GM19035 (cell line): ENCODE data around the gene DNAJC17.

Source experiments
- ATAC-seq: cut with Tn5 transposase; IDR thresholded peaks from one replicate; pipeline ENCODE4 v1.9.1; 2021; ENCODE audit not compliant: unreplicated experiment

DNAJC17 gene

DNA sequence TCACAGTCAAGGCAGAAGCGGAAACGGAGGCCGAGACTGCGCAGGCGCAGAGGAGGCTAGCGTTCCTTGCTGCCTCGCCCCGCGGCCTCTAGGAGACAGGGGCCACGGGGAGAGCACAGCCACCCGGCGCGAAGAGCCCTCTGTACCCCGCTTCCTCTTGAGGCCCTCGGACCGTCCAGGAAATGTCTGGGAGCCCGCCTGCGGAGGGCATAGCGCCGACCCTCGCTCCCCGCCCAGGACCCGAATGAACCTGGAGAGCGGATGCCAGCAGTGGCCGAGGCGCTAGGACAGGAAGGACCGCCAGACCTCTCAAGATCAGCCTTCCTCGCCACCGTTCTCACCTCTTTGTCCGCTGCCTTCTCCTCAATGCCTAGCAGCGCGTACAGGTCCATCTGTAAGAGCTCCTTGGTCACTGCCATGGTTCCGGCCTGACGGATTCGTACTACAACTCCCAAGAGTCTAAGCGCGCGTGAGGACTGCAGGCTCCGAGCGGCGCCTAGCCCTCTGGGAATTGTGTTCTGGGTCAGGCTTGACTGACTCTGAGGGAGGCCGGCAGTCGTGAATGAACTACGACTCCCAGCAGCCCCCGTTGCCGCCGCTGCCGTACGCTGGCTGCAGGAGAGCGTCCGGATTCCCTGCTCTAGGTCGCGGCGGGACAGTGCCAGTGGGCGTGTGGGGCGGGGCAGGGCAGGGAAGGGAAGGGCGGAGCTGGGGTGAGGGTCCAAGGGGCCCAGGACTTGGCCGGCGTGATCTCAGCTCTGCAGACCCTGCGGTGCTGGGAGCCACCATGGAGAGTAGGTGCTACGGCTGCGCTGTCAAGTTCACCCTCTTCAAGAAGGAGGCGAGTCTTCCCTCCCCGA lies at the start of gene DNAJC17, which contains the start of gene ZFYVE19:
TSS of gene DNAJC17 (minus strand) at position 446 of the 860 bp plus-strand sequence. CDS start at position 419, 27 bp downstream.
TSS of gene ZFYVE19 (plus strand) at position 62 of the 860 bp plus-strand sequence. CDS start at position 563, 501 bp downstream.
- peak; percentile 92 for ATAC-seq

DNA sequence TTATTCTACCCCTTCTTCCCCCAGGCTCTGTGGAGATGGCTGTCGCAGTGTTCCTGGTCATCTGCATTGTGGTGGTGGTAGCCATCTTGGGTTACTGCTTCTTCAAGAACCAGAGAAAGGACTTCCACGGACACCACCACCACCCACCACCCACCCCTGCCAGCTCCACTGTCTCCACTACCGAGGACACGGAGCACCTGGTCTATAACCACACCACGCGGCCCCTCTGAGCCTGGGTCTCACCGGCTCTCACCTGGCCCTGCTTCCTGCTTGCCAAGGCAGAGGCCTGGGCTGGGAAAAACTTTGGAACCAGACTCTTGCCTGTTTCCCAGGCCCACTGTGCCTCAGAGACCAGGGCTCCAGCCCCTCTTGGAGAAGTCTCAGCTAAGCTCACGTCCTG lies 49.5 kb upstream of the DNAJC17 start:
- ATAC-seq: no peak

DNA sequence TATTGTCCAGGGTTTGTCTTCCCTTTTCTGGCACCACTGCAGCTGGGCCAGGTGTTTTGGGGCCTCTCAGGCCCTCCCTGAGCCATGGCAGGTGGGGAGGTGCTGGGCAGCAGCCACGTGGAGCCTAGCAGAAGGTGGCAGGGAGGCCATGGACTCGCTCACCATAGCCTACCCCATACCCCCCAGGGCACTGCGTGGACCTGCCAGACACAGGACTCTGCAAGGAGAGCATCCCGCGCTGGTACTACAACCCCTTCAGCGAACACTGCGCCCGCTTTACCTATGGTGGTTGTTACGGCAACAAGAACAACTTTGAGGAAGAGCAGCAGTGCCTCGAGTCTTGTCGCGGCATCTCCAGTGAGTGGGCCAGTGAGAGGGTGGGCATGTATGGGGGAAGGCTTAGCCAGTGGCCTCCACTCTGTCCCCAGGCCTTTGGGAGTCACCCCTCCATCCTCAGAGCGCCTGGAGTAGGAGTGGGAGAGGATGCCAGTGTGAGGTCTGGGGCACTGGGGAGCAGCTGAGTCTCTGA lies 48.5 kb upstream of the DNAJC17 start:
- no peak for ATAC-seq

DNA sequence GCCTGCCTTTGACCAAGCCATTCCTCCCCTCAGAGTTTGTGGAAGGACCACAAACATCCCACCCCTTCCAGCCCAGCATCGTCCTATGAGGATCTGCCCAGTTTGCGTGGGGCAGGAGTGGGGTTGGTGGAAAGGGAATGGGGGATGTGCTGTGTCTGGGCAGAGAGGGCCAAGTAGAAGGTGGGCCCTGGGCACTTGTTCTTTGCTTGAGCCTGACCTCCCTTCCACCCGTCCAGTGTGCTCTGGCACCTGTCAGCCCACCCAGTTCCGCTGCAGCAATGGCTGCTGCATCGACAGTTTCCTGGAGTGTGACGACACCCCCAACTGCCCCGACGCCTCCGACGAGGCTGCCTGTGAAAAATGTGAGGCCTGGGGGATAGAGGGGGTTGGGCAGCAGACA lies 46.9 kb upstream of the DNAJC17 start:
- ATAC-seq: no peak

- no peak for ATAC-seq
Measured at GRCh38 chr15:40853241-40853890, 46.1 kb upstream of the DNAJC17 start.

DNA sequence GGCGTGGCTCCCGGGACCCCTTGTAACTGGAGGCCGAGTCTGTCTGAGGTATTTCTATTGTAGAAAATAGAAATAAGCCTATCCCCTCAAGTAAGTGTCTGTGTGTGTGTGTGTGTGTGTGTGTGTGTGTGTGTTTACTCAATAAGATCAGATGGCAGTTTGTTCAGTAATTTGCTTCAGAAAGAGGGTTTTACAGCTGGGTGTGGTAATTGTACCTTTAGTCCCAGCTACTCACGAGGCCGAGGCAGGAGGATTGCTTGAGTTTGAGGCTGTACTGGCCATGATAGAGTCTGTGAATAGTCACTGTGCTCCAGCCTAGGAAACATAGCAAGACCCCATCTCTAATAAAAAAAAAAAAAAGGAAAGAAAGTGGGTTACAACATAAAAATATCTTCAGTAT lies 45.3 kb upstream of the DNAJC17 start:
- ATAC-seq: no peak

DNA sequence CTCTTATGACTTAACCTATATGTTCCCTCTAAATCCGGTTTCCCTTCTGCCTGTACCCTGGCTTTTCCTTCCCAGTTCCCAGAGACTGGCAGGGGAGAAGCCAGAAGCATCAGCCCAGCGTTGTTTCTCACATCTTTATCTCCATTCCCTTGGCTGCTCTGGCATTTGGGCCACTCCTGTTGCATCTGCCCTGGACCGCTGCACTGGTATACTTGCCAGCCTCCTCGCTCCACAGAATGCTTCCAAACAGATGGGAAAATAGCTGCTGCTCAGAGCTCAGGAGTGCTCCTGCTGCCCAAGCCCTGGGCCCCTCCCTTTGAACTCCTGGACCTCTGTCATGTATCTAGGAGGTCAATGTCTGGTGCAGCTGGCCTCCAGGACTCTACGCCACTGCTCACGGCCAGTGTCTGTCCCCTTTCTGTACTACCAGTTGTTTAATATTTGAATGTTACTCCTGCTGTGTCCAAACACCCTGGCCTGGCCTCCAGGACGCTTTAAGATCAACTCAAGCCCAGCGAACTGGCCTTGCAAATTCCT lies 43.4 kb upstream of the DNAJC17 start:
- no peak for ATAC-seq

GRCh38 chr15:40847223-40847961 lies 40.1 kb upstream of the DNAJC17 start:
- ATAC-seq: no peak

GRCh38 chr15:40846841-40847222 lies 39.6 kb upstream of the DNAJC17 start:
- ATAC-seq: no peak

DNA sequence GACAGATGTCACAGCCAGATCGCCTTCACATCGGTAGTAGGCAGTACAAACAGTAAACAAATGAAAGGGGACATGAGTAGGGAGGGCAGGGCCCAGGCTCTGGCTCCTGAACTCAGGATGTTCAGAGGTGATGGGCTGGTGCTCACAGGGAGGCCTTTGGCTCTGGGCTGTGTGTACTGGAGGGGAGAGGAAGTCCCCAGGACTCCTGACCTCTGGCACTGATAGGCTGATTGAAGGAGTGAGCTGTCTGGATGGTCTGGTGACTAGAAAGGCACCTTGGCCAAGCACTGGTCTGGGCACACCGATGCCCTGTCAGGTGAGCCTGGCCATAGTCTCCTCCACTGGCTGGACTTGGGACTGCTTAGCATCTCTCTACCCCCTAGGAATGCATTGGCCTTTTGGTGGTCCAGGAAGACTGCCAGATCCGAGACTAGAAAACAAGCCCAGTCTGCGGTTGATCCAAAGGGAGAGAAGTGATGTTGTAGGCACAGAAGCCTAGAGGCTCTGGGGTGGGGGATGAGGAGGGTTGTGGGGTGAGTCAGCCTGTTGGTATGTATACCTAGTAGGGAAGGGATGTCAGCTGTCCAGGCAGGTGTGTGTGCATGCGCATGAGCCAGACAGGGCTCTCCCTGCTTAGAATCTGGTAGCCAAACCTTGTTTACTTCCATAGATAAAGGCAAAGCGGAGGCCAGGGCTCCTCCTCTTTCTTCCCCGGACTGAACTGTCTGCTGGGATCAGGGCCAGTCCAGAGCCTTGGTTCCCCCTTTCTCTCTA lies 38.4 kb upstream of the DNAJC17 start:
- ATAC-seq: no peak

- ATAC-seq: no peak
Measured at GRCh38 chr15:40845036-40845435, 37.8 kb upstream of the DNAJC17 start.

DNA sequence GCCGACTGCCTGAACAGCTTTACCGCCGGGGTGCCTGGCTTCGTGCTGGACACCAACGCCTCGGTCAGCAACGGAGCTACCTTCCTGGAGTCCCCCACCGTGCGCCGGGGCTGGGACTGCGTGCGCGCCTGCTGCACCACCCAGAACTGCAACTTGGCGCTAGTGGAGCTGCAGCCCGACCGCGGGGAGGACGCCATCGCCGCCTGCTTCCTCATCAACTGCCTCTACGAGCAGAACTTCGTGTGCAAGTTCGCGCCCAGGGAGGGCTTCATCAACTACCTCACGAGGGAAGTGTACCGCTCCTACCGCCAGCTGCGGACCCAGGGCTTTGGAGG lies 37.4 kb upstream of the DNAJC17 start:
- ATAC-seq: no peak

GRCh38 chr15:40843885-40844695 lies 36.8 kb upstream of the DNAJC17 start, which contains the start of gene SPINT1:
Gene SPINT1, plus strand, starts transcription at chr15:40844048. Its CDS starts 507 bp downstream, at chr15:40844555.
- ATAC-seq: no peak

GRCh38 chr15:40843261-40843884 lies 36.1 kb upstream of the DNAJC17 start:
- no peak for ATAC-seq

DNA sequence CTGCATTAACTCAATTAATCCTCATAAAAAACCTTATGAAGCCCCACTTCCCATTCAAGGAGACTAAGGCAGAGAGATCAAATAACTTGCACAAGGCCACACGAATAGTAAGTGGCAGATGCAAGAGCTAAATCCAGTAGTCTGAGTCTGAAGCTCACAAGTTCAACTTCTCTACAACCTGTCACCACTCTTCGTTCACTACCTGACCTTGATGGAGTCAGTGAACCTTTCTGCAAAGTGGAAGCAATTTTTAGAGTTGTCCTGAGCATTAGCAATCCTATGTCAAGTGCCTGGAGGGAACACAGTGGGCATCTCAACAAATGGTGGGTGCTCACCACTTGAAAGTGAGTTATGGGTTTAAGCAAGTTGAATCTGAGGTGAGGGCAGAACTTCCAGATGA lies 34.5 kb upstream of the DNAJC17 start:
- no peak for ATAC-seq

DNA sequence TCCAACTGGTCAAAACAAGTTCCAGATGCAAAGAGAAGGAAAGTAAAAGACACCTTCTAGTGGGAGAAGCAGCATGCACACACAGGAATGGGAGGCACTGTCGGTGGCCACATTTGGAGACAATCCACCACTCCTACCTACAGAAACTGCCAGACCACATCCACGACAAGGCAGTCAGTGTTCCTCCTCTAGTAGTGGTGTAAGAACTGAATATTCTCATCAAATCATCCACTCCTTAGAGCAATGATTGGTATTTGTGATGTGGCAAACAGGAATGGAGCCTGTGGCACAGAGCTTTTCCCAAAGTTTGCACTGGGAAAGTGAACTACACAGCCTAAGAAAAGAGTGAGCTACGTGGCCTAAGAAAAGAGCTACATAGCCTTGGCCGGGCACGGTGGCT lies 31.5 kb upstream of the DNAJC17 start:
- no peak for ATAC-seq

GRCh38 chr15:40836020-40836419 lies 28.7 kb upstream of the DNAJC17 start:
- ATAC-seq: no peak

DNA sequence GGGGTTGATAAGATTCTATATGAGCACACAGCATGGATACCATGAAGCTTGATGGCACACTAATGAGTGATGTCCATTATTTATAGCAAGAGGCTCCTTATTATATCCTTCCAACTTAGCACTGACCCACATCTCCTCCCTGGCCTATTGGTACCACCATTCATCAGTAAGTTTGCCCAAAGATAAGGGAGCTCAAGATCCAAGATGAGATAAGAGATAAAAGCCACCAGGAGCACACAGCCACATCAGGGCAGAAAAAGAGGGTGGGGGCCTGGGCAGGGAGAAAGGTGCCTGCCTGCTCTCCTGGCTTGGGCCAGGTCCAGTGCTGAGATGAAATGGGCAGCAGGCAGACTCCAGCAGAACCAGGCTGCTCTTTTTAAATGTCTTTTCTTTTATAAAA lies 25.6 kb upstream of the DNAJC17 start:
- no peak for ATAC-seq

DNA sequence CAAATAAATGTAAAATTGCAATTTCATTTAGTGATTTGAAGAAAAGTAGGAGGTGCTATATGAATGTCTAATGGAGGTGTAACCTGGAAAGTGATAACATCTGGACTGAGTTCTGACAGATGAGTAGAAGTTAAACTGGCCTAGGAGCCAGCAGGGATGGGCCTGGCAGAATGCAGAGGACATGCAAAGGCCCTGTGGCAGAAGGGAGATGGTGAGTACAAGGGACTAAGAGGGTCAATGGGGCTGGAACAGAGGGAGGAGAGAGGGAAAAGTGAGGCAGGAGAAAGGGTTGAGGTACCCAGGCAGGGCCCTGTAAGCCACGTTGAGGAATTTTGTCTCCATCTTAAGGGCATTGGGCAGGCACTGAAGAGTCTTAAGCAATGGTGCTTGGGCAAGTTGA lies 24.6 kb upstream of the DNAJC17 start:
- ATAC-seq: no peak
